Liver (tissue), 9 donors: ENCODE data around the gene OAS1. TPM values are rescaled to one million over a fixed set of nuclear protein-coding genes. Genes with fewer than 3 reads are reported as not detected.

Experiments used
- DNase-seq: peaks from one replicate; pipeline ENCODE4 v3.0.0-alpha.2; 2017; ENCODE audit warnings: low spot score
- H3K27ac ChIP-seq, 2 donors: one replicate each; pipeline ENCODE4 v1.7.0; 2013; ENCODE audit warnings: inconsistent platforms in 2 of 2, low read length in 2 of 2, control low read depth in 1 of 2, low read depth in 1 of 2, mild to moderate bottlenecking in 1 of 2
- H3K27me3 ChIP-seq, 4 donors: one replicate each; pipeline versions ENCODE4 v1.6.1 to v1.7.0; 2013; ENCODE audit warnings: low read length in 3 of 4, inconsistent platforms in 1 of 4, mild to moderate bottlenecking in 1 of 4, moderate library complexity in 1 of 4; ENCODE audit not compliant: control insufficient read depth in 4 of 4, insufficient read depth in 4 of 4
- H3K36me3 ChIP-seq, 4 donors: one replicate each; pipeline versions ENCODE4 v1.6.1 to v1.7.0; 2013; ENCODE audit warnings: low read length in 3 of 4, mild to moderate bottlenecking in 3 of 4, low read depth in 1 of 4, moderate library complexity in 1 of 4; ENCODE audit not compliant: control insufficient read depth in 4 of 4, insufficient read depth in 3 of 4
- H3K4me1 ChIP-seq, 4 donors: one replicate each; pipeline versions ENCODE4 v1.6.1 to v1.7.0; 2013; ENCODE audit warnings: low read length in 3 of 4, mild to moderate bottlenecking in 3 of 4, moderate library complexity in 1 of 4; ENCODE audit not compliant: control insufficient read depth in 4 of 4, insufficient read depth in 4 of 4
- H3K4me3 ChIP-seq, 3 donors: one replicate each; pipeline versions ENCODE4 v1.6.1 to v1.7.0; 2013; ENCODE audit warnings: low read length in 3 of 3, control low read depth in 1 of 3, low read depth in 1 of 3, mild to moderate bottlenecking in 1 of 3
- H3K9ac ChIP-seq, 2 donors: one replicate each; pipeline ENCODE4 v1.7.0; 2013; ENCODE audit warnings: low read length in 2 of 2, mild to moderate bottlenecking in 2 of 2, moderate library complexity in 2 of 2, control low read depth in 1 of 2, low read depth in 1 of 2
- H3K9me3 ChIP-seq, 4 donors: one replicate each; pipeline versions ENCODE4 v1.6.1 to v1.7.0; 2013; ENCODE audit warnings: low read length in 3 of 4; ENCODE audit not compliant: control insufficient read depth in 4 of 4
- CTCF ChIP-seq: fragments of 150-350 bp; IDR thresholded peaks from 2 replicates; pipeline ENCODE4 v1.5.1; 2017; ENCODE audit warnings: improper control_type of control experiment, low read depth, low read length; ENCODE audit not compliant: missing input control
- EGR1 ChIP-seq, 2 donors: IDR thresholded peaks; 2 replicates each; pipeline ENCODE4 v1.6.1; 2016 to 2018; ENCODE audit warnings: antibody characterized with exemption in 2 of 2, low read depth in 2 of 2
- FOXA1 ChIP-seq: IDR thresholded peaks from 2 replicates; pipeline ENCODE4 v1.6.1; 2016; ENCODE audit warnings: antibody characterized with exemption
- FOXA2 ChIP-seq: IDR thresholded peaks from 2 replicates; pipeline ENCODE4 v1.6.1; 2016; ENCODE audit warnings: antibody characterized with exemption
- GABPA ChIP-seq, 2 donors: IDR thresholded peaks in 1 of 2; conservative IDR thresholded peaks in 1 of 2; 2 replicates each; pipeline ENCODE4 v1.6.1; 2016; ENCODE audit warnings: antibody characterized with exemption in 2 of 2, mild to moderate bottlenecking in 1 of 2, moderate library complexity in 1 of 2
- HNF4G ChIP-seq: IDR thresholded peaks from 2 replicates; pipeline ENCODE4 v1.6.1; 2016; ENCODE audit warnings: antibody characterized with exemption
- JUND ChIP-seq, 2 donors: IDR thresholded peaks; 2 replicates each; pipeline ENCODE4 v1.6.1; 2016; ENCODE audit warnings: antibody characterized with exemption in 2 of 2
- MAX ChIP-seq: IDR thresholded peaks from 2 replicates; pipeline ENCODE4 v1.6.1; 2016; ENCODE audit warnings: antibody characterized with exemption
- NR2F2 ChIP-seq: IDR thresholded peaks from 2 replicates; pipeline ENCODE4 v1.6.1; 2016; ENCODE audit warnings: antibody characterized with exemption
- RAD21 ChIP-seq, 2 donors: IDR thresholded peaks; 2 replicates each; pipeline ENCODE4 v1.6.1; 2016; ENCODE audit warnings: antibody characterized with exemption in 2 of 2, mild to moderate bottlenecking in 2 of 2
- RXRA ChIP-seq, 2 donors: IDR thresholded peaks; 2 replicates each; pipeline ENCODE4 v1.6.1; 2017 to 2018; ENCODE audit warnings: antibody characterized with exemption in 2 of 2, mild to moderate bottlenecking in 1 of 2
- SP1 ChIP-seq: IDR thresholded peaks from 2 replicates; pipeline ENCODE4 v1.6.1; 2018; ENCODE audit warnings: antibody characterized with exemption, mild to moderate bottlenecking
- TAF1 ChIP-seq: conservative IDR thresholded peaks from 2 replicates; pipeline ENCODE4 v1.6.1; 2016; ENCODE audit warnings: antibody characterized with exemption, mild to moderate bottlenecking
- YY1 ChIP-seq: IDR thresholded peaks from 2 replicates; pipeline ENCODE4 v1.6.1; 2016; ENCODE audit warnings: antibody characterized with exemption, mild to moderate bottlenecking
- ZBTB33 ChIP-seq: IDR thresholded peaks from 2 replicates; pipeline ENCODE4 v1.6.1; 2016; ENCODE audit warnings: antibody characterized with exemption
- WGBS: extraction: QIAGEN DNeasy Blood & Tissue Kit; methylation state at CpG from one replicate; pipeline ENCODE4 v1.1.7; 2013; 5-methylcytosine and 5-hydroxymethylcytosine counted together
- polyA plus RNA-seq, 2 donors: library from polyadenylated mRNA; stranded (reverse) in 1 of 2; unstranded in 1 of 2; fragments of 200-250 nt in 1 of 2; fragments of >200 nt in 1 of 2; fragmentation: Nextera tagmentation in 1 of 2; extraction: Ambion mirVana in 1 of 2; gene quantifications; one replicate each; pipeline versions ENCODE4 v1.2.1 to v1.2.3, GENCODE V29; 2013 to 2015
- total RNA-seq, 2 donors: library from RNA; depleted of rRNA; stranded (reverse); fragments of >200 nt; gene quantifications; one replicate each; pipeline ENCODE4 v1.2.3, GENCODE V29; 2014
- TF ChIP-seq, protein P1 (sequence below): IDR thresholded peaks from 2 replicates; pipeline ENCODE4 v1.6.1; 2016; ENCODE audit warnings: antibody characterized with exemption
- donor health status: healthy.
- donor health status: healthy.
- donor health status: healthy.
- donor health status: healthy.
- donor health status: healthy.

OAS1 gene
- total and polyA plus RNA-seq, 4 donors, result 20.5 to 26.0 (median 23.4) TPM

DNA sequence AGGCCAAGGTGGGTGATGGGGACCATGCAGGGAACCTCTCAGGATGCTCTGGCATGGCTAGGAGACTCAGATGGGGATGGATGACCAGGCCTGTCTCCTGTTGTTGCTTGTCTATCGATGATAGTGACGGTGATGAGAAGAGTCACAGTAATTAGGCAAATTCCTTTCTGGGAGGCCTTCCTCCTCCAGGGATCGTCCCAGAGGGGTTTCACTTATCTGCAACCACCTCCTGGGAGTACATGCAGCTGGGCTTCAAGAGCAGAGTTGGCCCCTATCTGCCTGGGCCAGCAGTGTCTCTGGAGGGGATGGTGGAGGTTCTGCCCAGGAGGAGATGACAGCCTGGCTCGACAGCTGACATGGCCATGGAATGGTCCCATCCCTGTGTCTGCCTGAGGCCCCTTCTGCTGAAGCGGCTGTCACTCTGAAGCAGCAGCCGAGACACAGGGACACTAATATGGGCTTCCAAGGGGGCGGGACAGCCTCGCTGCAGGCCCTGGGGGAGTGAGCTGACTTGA is 27.5 kb upstream of the OAS1 start:
- 63% methylated on average over 8 of the region's 8 CpGs for WGBS
- no peaks in the 10 kb centered on the region for H3K27me3 ChIP-seq

DNA sequence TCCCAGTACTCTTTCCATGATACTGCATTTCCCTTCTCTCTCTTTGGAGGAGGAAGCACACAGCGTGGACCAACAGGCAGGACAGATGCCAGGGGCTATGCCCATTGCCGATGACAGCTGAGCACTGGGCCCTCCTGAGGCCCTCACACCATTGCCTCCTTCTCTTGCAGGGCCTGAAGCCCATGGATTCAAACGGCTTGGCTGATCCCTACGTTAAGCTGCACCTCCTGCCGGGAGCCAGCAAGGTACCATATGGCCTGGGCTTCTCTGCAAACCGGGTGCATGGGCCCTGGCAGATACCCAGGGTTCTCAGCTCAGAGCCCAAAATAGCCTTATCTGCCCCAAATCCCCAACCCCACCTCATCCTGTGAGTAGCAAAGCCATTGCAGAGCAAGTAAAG is 25.2 kb upstream of the OAS1 start:
- Histone ChIP-seq H3K27ac (no peak overlapping the region), H3K36me3 (no peaks in the 10 kb centered on the region), H3K27me3 (peaks cover 0 to 3% (median 0%) of the 10 kb centered on the region in 4 donors), H3K9ac (no peak overlapping the region), H3K4me1 (no peaks in the 10 kb centered on the region), H3K9me3 (peaks cover 0 to 4% (median 3%) of the 10 kb centered on the region in 4 donors), H3K4me3 (no peak overlapping the region)
- 63% methylated on average over 6 of the region's 6 CpGs for WGBS
- TF ChIP-seq NR2F2 (no peak), GABPA (IDR thresholded peaks at IDR 0.05 in 1 of 2, conservative IDR thresholded peaks at IDR 0.05 in 1 of 2) (no peak), HNF4G (no peak), RXRA (IDR thresholded peaks at IDR 0.05) (no peak)
- DNase-seq, result no peak

More for the DNA sequence above, 27.5 kb upstream of the OAS1 start:
- DNase-seq, result no peak
- no peak for TF ChIP-seq JUND (IDR thresholded peaks at IDR 0.05)
- no peak for TF ChIP-seq NR2F2
- TF ChIP-seq EGR1 (IDR thresholded peaks at IDR 0.05; ENCODE audit: low read depth in 2 of 2), result no peak
- TF ChIP-seq, protein P1, sequence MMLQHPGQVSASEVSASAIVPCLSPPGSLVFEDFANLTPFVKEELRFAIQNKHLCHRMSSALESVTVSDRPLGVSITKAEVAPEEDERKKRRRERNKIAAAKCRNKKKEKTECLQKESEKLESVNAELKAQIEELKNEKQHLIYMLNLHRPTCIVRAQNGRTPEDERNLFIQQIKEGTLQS, result no peak
- no peak for TF ChIP-seq CTCF
- no peak for TF ChIP-seq MAX
- no peak for TF ChIP-seq ZBTB33
- no peak for TF ChIP-seq FOXA2
- no peak for TF ChIP-seq HNF4G
- TF ChIP-seq GABPA (IDR thresholded peaks at IDR 0.05 in 1 of 2, conservative IDR thresholded peaks at IDR 0.05 in 1 of 2), result no peak
- TF ChIP-seq RAD21 (IDR thresholded peaks at IDR 0.05), result no peak
- no peak for TF ChIP-seq FOXA1
- TF ChIP-seq TAF1, result no peak
- no peak for TF ChIP-seq YY1
- TF ChIP-seq RXRA (IDR thresholded peaks at IDR 0.05), result no peak
- no peak for TF ChIP-seq SP1
- no peak overlapping the region for H3K9ac ChIP-seq
- no peak overlapping the region for H3K27ac ChIP-seq
- H3K9me3 ChIP-seq, result no peaks in the 10 kb centered on the region
- H3K4me1 ChIP-seq, result no peaks in the 10 kb centered on the region
- H3K4me3 ChIP-seq, result no peak overlapping the region
- no peaks in the 10 kb centered on the region for H3K36me3 ChIP-seq
